CD8-positive, alpha-beta memory T cell (primary cell): Measurements from ENCODE around the gene C6orf52. TPM values are rescaled to one million over a fixed set of nuclear protein-coding genes. Genes with fewer than 3 reads are reported as not detected.
"Not testable (repeated sequence)": the region's sequence is repeated elsewhere in the genome, so short reads cannot be mapped to it uniquely, and the experiment has no call there.

Experiments used
- CTCF ChIA-PET: fragments of 350-600 bp; sonication (Branson Sonifier 250); formaldehyde crosslinking; loops from one replicate; lab custom pipeline; 2021; ENCODE audit warnings: antibody characterized with exemption; lab: Charles Lee
- POLR2A ChIA-PET: fragments of 350-600 bp; sonication (Branson Sonifier 250); formaldehyde crosslinking; loops from one replicate; lab custom pipeline; 2021; ENCODE audit warnings: antibody characterized with exemption; lab: Charles Lee
- DNase-seq, 5 donors: peaks; one replicate each; pipeline versions ENCODE4 v3.0.0 to v3.0.0-alpha.2; 2020 to 2022; ENCODE audit warnings: mixed read lengths in 1 of 5
- H3K27ac ChIP-seq: one replicate; pipeline ENCODE4 v1.7.0; 2013; ENCODE audit warnings: low read depth, mild to moderate bottlenecking, low read length, moderate library complexity
- H3K27me3 ChIP-seq: 2 replicates; pipeline ENCODE4 v1.7.0; 2013; ENCODE audit warnings: low read length, mild to moderate bottlenecking; ENCODE audit not compliant: insufficient read depth, poor library complexity, severe bottlenecking
- H3K36me3 ChIP-seq: 2 replicates; pipeline ENCODE4 v1.7.0; 2013; ENCODE audit warnings: mild to moderate bottlenecking, low read length, moderate library complexity; ENCODE audit not compliant: insufficient read depth
- H3K4me1 ChIP-seq: 2 replicates; pipeline ENCODE4 v1.7.0; 2013; ENCODE audit warnings: mild to moderate bottlenecking, low read length, moderate library complexity; ENCODE audit not compliant: insufficient read depth
- H3K4me3 ChIP-seq: 2 replicates; pipeline ENCODE4 v1.7.0; 2013; ENCODE audit warnings: mild to moderate bottlenecking, low read length
- H3K9me3 ChIP-seq: 2 replicates; pipeline ENCODE4 v1.7.0; 2013; ENCODE audit warnings: mild to moderate bottlenecking, low read length
- H3K27ac Mint-ChIP-seq, 8 donors: one replicate each; pipeline ENCODE4 v1.8.0; 2020 to 2021; ENCODE audit warnings: mixed read lengths in 8 of 8, mild to moderate bottlenecking in 6 of 8, inconsistent platforms in 3 of 8, moderate library complexity in 3 of 8
- H3K27me3 Mint-ChIP-seq, 2 donors: one replicate each; pipeline ENCODE4 v1.8.0; 2020 to 2021; ENCODE audit warnings: mixed read lengths in 2 of 2, mild to moderate bottlenecking in 1 of 2, moderate library complexity in 1 of 2
- H3K36me3 Mint-ChIP-seq, 3 donors: one replicate each; pipeline ENCODE4 v1.8.0; 2020 to 2021; ENCODE audit warnings: mixed read lengths in 3 of 3, inconsistent platforms in 1 of 3, mild to moderate bottlenecking in 1 of 3
- H3K4me1 Mint-ChIP-seq, 3 donors: one replicate each; pipeline ENCODE4 v1.8.0; 2020 to 2021; ENCODE audit warnings: mixed read lengths in 3 of 3, inconsistent platforms in 1 of 3, mild to moderate bottlenecking in 1 of 3
- H3K4me3 Mint-ChIP-seq, 7 donors: one replicate each; pipeline ENCODE4 v1.8.0; 2020 to 2021; ENCODE audit warnings: mixed read lengths in 7 of 7, mild to moderate bottlenecking in 6 of 7, moderate library complexity in 4 of 7, inconsistent platforms in 2 of 7
- H3K9me3 Mint-ChIP-seq, 5 donors: one replicate each; pipeline ENCODE4 v1.8.0; 2020 to 2022; ENCODE audit warnings: mixed read lengths in 5 of 5, mild to moderate bottlenecking in 3 of 5, moderate library complexity in 2 of 5, inconsistent platforms in 1 of 5
- polyA plus RNA-seq: library from polyadenylated mRNA; unstranded; fragments of 300-500 nt; fragmentation: Illumina TruSeq; gene quantifications from one replicate; pipeline ENCODE4 v1.2.3, GENCODE V29; 2021
- total RNA-seq, 2 experiments: library from RNA; stranded (reverse); gene quantifications; one replicate each; pipeline ENCODE4 v1.2.3, GENCODE V29; 2021

The C6orf52 gene
- 1 to 10 TPM; 6.8 to 7.4 TPM for total RNA-seq
- not detected for polyA plus RNA-seq

- Mint-ChIP-seq H3K4me3 (peak within 1 kb of the TSS; percentile 94 to 99 (median 97)), H3K27ac (peak within 1 kb of the TSS; percentile 100), H3K9me3 (peaks cover 0 to 4% (median 0%) of the 10 kb centered on the region in 5 donors), H3K27me3 (peaks cover 0 to 4% of the 10 kb centered on the region in 2 donors), H3K36me3 (peaks cover 0 to 31% (median 7%) of the 10 kb centered on the region in 3 donors), H3K4me1 (peaks cover 35 to 48% (median 46%) of the 10 kb centered on the region in 3 donors)
- peaks cover 26% of the 10 kb centered on the region for H3K4me1 ChIP-seq
- H3K27me3 ChIP-seq = no peaks in the 10 kb centered on the region
- peaks cover 10% of the 10 kb centered on the region for H3K36me3 ChIP-seq
- DNase-seq = peak; percentile 89 to 96 (median 95)
- CTCF ChIA-PET = interaction anchor here (0.7 to 3.3 kb wide), 14 partner anchors 11 to 206 kb away, joined by 3 to 19 read pairs (median 3); partner anchors contain the start of genes TMEM14B and TMEM14C
- H3K9me3 ChIP-seq = no peaks in the 10 kb centered on the region
- H3K4me3 ChIP-seq = peak within 1 kb of the TSS; percentile 98
- peak within 1 kb of the TSS; percentile 99 for H3K27ac ChIP-seq
- POLR2A ChIA-PET = interaction anchor here (0.6 to 1.6 kb wide), 10 partner anchors 12 to 1017 kb away, joined by 3 to 26 read pairs (median 4); partner anchors contain the start of genes TMEM14B and TMEM14C
Observed at GRCh38 chr6:10694302-10695085, at the start of gene C6orf52, which contains the start of gene PAK1IP1. C6orf52 (minus strand) TSS chr6:10694616; CDS start chr6:10687550, 7,066 bp downstream. PAK1IP1 (plus strand) TSS chr6:10694972; CDS start chr6:10694986, 14 bp downstream.

GRCh38 chr6:10743515-10743914 lies 49.1 kb upstream of the C6orf52 start:
- H3K4me1 ChIP-seq = peaks cover 16% of the 10 kb centered on the region
- H3K9me3 Mint-ChIP-seq = no peaks in the 10 kb centered on the region
- H3K4me3 Mint-ChIP-seq = peak overlapping the region in 1 of 7 donors; percentile 58
- no peaks in the 10 kb centered on the region for H3K27me3 Mint-ChIP-seq
- ChIA-PET CTCF (no interaction called here), POLR2A (interaction anchor here (0.9 kb wide), 1 partner anchor 22 kb away, joined by 3 read pairs; no protein-coding TSS in a partner anchor)
- H3K9me3 ChIP-seq = no peaks in the 10 kb centered on the region
- no peak overlapping the region for H3K27ac Mint-ChIP-seq
- H3K4me3 ChIP-seq = no peak overlapping the region
- no peak overlapping the region for H3K27ac ChIP-seq
- H3K36me3 Mint-ChIP-seq = peaks cover 0 to 6% (median 0%) of the 10 kb centered on the region in 3 donors
- H3K36me3 ChIP-seq = no peaks in the 10 kb centered on the region
- peaks cover 24 to 28% (median 25%) of the 10 kb centered on the region in 3 donors for H3K4me1 Mint-ChIP-seq
- DNase-seq = no peak
- H3K27me3 ChIP-seq = no peaks in the 10 kb centered on the region

- Histone ChIP-seq H3K9me3 (no peaks in the 10 kb centered on the region), H3K27me3 (no peaks in the 10 kb centered on the region), H3K27ac (no peak overlapping the region), H3K4me3 (no peak overlapping the region), H3K4me1 (peaks cover 10% of the 10 kb centered on the region), H3K36me3 (no peaks in the 10 kb centered on the region)
- ChIA-PET CTCF (interaction anchor here (0.7 kb wide), 1 partner anchor 20 kb away, joined by 3 read pairs; no protein-coding TSS in a partner anchor), POLR2A (no interaction called here)
- no peaks in the 10 kb centered on the region for H3K27me3 Mint-ChIP-seq
- peaks cover 16 to 18% (median 17%) of the 10 kb centered on the region in 3 donors for H3K4me1 Mint-ChIP-seq
- H3K36me3 Mint-ChIP-seq = peaks cover 0 to 3% (median 0%) of the 10 kb centered on the region in 3 donors
- H3K9me3 Mint-ChIP-seq = no peaks in the 10 kb centered on the region
- H3K27ac Mint-ChIP-seq = no peak overlapping the region
- no peak overlapping the region for H3K4me3 Mint-ChIP-seq
- DNase-seq = no peak
Observed at GRCh38 chr6:10742251-10742650, 47.8 kb upstream of the C6orf52 start.

GRCh38 chr6:10741643-10742042 lies 47.2 kb upstream of the C6orf52 start:
- CTCF ChIA-PET = interaction anchor here (0.6 kb wide), 1 partner anchor 47 kb away, joined by 3 read pairs; the partner anchor contains the start of gene C6orf52
- peaks cover 11 to 12% (median 12%) of the 10 kb centered on the region in 3 donors for H3K4me1 Mint-ChIP-seq
- H3K4me3 Mint-ChIP-seq, H3K4me3 ChIP-seq, H3K36me3 ChIP-seq, H3K27ac ChIP-seq, H3K36me3 Mint-ChIP-seq, H3K9me3 Mint-ChIP-seq, DNase-seq, H3K4me1 ChIP-seq, H3K9me3 ChIP-seq, H3K27me3 ChIP-seq, H3K27me3 Mint-ChIP-seq, POLR2A ChIA-PET, H3K27ac Mint-ChIP-seq: not testable (repeated sequence)

GRCh38 chr6:10740061-10740460 lies 45.6 kb upstream of the C6orf52 start:
- Histone ChIP-seq H3K36me3 (no peaks in the 10 kb centered on the region), H3K4me1 (no peaks in the 10 kb centered on the region), H3K9me3 (no peaks in the 10 kb centered on the region), H3K27me3 (no peaks in the 10 kb centered on the region), H3K4me3 (no peak overlapping the region), H3K27ac (no peak overlapping the region)
- ChIA-PET POLR2A (no interaction called here), CTCF (interaction anchor here (0.8 kb wide), 1 partner anchor 46 kb away, joined by 3 read pairs; the partner anchor contains the start of genes C6orf52 and PAK1IP1)
- Mint-ChIP-seq H3K4me3 (peak overlapping the region in 1 of 7 donors; percentile 69), H3K36me3 (peaks cover 0 to 3% (median 0%) of the 10 kb centered on the region in 3 donors), H3K4me1 (peaks cover 0 to 3% (median 0%) of the 10 kb centered on the region in 3 donors), H3K27ac (peak overlapping the region in 1 of 8 donors; percentile 61), H3K27me3 (no peaks in the 10 kb centered on the region), H3K9me3 (no peaks in the 10 kb centered on the region)
- no peak for DNase-seq

DNA sequence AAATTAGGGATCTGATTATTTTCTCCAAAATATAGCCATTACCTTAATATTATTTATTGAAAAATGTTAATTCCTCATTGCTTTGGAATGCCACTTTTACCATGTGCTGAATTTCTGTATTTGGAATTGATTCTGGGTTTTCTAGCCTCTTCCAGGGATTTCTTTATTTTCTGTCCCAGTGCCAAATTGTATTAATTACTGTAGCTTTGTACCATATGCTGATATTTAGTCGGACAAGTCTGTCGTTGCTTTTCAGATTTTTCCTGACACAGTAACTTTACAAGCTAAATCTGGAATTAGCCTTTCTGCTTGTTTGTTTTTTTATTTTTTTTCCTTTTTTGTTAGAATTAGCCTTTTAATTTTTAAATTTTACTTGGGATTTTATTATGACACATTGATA lies 42.3 kb upstream of the C6orf52 start:
- H3K4me3 Mint-ChIP-seq = no peak overlapping the region
- H3K4me1 Mint-ChIP-seq = peaks cover 7 to 15% (median 15%) of the 10 kb centered on the region in 3 donors
- POLR2A ChIA-PET = no interaction called here
- Histone ChIP-seq H3K9me3 (no peaks in the 10 kb centered on the region), H3K27ac (no peak overlapping the region), H3K4me1 (peaks cover 4% of the 10 kb centered on the region), H3K36me3 (no peaks in the 10 kb centered on the region), H3K4me3 (no peak overlapping the region), H3K27me3 (no peaks in the 10 kb centered on the region)
- H3K27me3 Mint-ChIP-seq = no peaks in the 10 kb centered on the region
- H3K9me3 Mint-ChIP-seq = no peaks in the 10 kb centered on the region
- CTCF ChIA-PET = no interaction called here
- peaks cover 0 to 13% (median 3%) of the 10 kb centered on the region in 3 donors for H3K36me3 Mint-ChIP-seq
- no peak for DNase-seq
- no peak overlapping the region for H3K27ac Mint-ChIP-seq

DNA sequence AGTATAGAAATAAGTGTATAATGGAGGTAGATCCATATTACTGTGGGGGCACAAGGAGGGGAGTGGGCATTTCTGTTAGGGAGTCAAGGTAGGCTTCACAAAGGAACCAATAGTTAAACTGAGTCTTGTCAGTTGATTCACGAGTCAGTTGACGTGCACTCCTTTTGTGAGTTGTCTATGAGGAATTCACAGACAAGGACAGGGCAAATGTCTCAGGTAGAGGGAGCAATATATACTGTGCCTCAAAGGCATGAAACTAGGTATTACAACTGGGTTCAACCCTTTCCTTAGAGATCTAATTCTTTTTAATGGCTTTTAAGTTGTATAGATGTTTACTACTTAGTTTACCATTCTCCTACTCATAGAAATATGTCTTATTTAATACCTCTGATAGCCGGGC lies 39.4 kb upstream of the C6orf52 start:
- no peaks in the 10 kb centered on the region for H3K27me3 Mint-ChIP-seq
- no peak for DNase-seq
- Histone ChIP-seq H3K36me3 (no peaks in the 10 kb centered on the region), H3K9me3 (no peaks in the 10 kb centered on the region), H3K27me3 (no peaks in the 10 kb centered on the region), H3K4me1 (peaks cover 4% of the 10 kb centered on the region), H3K27ac (no peak overlapping the region), H3K4me3 (no peak overlapping the region)
- no peaks in the 10 kb centered on the region for H3K9me3 Mint-ChIP-seq
- peak overlapping the region in 4 of 8 donors; percentile 30 to 65 (median 48) for H3K27ac Mint-ChIP-seq
- peaks cover 7 to 19% (median 15%) of the 10 kb centered on the region in 3 donors for H3K4me1 Mint-ChIP-seq
- peaks cover 0 to 28% (median 9%) of the 10 kb centered on the region in 3 donors for H3K36me3 Mint-ChIP-seq
- ChIA-PET CTCF (interaction anchor here (0.9 kb wide), 1 partner anchor 13 kb away, joined by 3 read pairs; no protein-coding TSS in a partner anchor), POLR2A (no interaction called here)
- H3K4me3 Mint-ChIP-seq = peak overlapping the region in 1 of 7 donors; percentile 60
